Activated CD4-positive, alpha-beta T cell treated with anti-CD3 and anti-CD28 coated beads, Interleukin-2, amount 50 U/mL, for 24 hours (primary cell): ENCODE measurements around the gene LYSMD3.
"Not testable (repeated sequence)": the region's sequence is repeated elsewhere in the genome, so short reads cannot be mapped to it uniquely, and the experiment has no call there.

ENCODE experiments used
- DNase-seq, 2 donors: peaks; one replicate each; pipeline ENCODE4 v3.0.0-alpha.2; 2020; ENCODE audit warnings: low read depth in 1 of 2, low spot score in 1 of 2

Gene LYSMD3

DNA sequence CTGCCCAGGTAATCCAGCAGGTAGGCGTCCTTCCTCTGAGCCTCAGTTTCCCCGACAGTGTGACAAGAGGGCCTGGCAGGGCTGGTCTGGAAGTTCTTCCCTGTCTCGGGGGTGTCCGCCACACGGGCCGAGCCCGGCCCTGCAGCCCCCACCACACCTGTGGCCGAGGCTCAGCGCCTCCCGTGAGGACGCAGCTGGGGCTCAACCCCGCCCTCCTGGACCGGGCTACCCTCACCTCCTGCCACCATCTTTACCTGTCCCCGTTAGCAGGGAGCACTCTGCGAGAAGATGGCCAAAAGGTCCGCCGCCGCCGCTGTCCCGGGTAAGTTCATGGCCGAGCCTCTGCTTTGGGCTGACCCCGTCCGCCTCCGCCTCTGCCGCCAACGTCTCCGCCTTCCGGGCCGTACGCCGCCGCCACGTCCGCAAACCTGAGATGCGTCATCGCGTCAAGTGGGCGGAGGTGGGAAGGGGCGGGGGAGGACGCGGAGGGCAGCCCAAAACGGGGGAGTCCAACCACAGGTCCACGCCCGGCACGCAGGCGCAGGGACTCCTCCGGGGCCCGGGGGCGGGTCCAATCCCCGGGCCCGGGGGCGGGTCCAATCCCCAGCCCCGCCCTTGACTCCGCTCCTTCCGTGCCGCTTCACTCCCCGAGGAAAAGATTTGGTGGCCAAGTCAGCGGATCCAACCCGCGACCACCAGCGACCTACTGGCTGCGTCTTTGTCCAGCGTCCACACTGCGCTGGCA is at the start of gene LYSMD3:
TSS of gene LYSMD3 (minus strand) at position 391 of the 745 bp plus-strand sequence. CDS start 4,295 bp downstream, outside the sequence.
- peak; percentile 88 to 93 for DNase-seq

- not testable (repeated sequence) for DNase-seq
These were observed 47.2 kb upstream of the LYSMD3 start for GRCh38 chr5:90576566-90576965.

DNA sequence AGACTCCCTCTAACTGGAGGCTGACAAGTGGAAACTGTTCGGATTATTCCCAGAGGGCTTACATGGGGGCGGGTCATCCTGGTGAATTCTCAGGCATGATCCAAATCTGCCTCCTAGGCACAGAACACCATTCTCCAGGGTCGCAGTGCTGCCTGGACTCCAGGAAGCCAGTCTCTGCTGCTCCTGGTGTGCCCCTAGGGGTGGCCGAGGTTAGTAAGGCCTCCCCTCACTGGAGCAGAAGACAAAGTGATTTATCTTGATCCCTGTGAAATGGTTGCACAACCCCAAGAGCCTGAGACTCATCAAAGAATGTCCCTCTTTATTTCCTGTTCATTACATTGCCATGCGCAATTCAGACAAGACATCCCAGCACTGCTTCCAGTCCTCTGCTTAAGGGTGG is 46.3 kb upstream of the LYSMD3 start:
- no peak for DNase-seq

- DNase-seq, result no peak
These were observed 41.9 kb upstream of the LYSMD3 start for GRCh38 chr5:90571147-90571773.

DNA sequence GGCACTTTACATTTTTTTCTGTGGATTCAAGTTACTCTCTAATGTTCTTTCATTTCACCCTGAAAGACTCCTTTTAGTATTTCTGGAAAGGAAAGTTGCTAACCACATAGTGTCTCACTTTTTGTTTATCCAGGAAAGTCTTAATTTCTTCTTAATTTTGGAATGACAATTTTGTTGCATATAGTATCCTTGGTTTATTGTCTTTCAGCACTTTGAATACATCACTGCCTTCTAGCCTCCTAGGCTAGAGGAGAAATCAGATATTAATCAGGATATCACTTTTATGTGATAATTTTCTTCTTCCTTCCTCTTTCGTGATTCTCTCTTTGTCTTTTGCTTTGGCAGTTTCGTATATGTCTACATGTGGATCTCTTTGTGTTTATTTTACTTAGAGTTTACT is 40.6 kb upstream of the LYSMD3 start:
- no peak for DNase-seq

DNA sequence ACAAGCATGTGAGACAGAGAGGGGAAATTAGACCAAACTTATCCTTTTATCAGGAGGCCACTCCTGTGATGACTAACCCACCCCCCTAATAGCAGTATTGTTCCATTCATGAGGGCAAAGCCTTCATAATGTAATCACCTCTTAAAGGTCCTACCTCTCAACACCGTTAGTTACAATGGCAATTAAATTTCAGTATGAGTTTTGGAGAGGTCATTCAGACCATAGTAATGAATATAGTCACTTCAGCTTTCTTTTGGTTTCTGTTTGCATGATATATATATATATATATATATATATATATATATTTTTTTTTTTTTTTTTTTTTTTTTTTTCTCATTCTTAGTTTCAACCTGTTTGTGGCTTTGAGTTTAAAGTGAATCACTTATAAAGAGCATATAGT is 39.7 kb upstream of the LYSMD3 start:
- no peak for DNase-seq

DNA sequence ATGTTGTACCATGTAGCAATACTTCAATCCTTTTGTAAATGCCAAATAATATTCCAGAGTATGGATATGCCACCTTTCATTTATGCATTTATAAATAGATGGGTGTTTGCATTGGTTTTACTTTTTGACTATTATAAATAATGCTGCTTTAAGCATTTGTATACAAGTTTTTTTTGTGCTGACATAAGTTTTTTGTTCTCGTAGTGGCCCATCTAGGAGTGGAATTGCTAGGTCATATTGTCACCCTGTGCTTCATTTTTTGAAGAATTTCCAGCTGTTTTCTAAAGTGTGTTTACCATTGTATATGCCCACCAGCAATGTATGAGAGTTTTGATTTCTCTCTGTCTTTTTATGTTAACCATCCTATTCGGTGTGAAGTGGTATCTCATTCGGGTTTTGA is 36.1 kb upstream of the LYSMD3 start:
- no peak for DNase-seq

GRCh38 chr5:90563108-90563507 is 33.7 kb upstream of the LYSMD3 start:
- DNase-seq, result no peak

DNA sequence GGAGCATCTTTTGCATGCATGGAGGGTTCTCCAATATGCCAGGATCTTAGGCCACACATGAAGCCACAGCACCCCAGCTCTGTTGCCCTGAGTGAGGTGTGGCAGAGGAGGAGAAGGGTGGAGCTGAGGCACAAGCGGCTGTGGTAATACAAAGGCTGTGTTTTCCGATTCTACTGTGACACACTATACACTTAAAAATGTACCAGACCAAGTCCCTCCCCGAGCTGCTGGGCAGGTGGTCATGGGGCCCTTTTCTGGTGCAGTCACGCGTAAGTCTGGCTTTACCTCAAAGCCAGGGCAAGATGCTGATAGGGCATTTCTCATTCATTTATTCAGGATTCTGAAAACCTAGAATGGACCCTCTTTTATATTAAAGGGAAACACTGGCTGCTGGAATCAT is 33.0 kb upstream of the LYSMD3 start:
- DNase-seq, result no peak

DNA sequence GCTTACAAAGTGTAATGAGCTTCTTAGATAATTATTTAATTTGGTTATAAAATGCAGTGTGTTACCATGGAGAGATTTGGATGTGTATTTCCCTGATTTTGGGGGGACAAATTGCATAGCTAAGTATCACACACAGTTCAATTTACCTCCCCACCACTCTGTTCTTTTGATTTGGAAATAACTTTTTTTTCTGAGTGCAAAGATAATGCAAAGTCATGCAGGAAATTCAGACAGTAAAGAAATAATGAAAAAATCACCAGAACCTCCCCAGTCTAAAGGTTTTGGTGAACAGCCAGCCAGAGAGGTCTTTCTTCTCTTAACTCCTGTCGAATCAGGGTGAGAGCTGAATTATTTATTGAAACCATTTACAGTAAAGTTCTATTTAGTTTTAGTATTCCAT is 32.4 kb upstream of the LYSMD3 start:
- DNase-seq, result no peak

DNA sequence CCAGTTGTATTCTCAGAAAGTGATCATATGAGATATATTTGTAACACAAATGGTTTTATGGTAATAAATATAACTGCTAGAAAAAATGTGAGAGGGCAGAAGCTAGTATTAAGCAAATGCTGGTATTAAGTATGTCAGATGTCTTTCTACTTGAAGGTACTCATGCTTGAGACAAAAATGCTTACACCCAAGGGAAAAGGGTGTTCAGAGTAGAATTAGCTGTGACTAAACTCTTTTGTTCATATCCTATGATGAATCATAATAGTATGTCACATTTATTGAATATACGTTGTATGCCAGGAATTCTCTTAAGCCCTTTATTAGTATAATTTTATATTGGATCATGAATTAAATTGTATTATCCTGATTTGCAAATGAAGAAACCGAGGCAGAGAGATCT is 31.4 kb upstream of the LYSMD3 start:
- DNase-seq, result no peak

DNA sequence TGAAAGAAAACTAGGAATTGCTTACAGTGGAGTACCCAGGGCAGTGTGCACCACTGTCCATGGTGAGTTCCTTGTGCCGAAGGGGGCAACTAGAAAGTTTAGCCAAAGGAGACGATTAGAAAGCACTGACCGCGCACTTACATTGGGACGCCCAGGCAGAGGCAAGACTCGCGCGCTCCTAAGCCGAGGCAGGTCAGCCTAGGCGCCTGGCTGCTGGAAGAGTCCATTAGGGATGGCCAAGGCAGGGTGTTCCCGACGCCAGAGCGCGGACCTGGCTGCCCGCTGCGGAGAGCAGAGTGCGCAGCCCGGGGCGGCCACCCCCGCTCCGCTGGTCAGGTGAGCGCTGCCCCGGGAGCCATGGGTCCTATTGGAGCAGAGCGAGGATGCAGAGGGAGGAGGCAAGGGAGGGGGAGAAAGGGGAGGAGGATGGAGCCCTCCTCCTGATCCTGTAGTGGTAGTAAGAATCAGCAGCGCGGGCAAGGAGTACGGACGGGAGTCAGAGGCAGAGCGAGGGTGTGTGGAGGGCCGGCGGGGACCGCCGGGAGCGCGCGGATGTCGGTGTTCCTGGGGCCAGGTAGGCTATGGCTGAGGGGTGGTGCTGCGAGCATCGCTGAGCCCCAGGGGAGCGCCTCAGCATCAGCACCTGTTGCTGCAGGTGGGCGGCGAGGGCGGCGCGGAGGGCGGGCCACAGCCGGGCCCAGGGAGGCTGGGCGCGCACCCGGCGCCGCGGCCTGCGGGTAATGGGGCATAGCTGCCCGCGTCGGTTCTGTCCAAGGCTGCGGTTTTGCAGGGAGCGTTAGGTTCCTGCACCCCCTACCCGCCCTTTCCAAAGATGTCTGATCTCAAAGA is 29.2 kb upstream of the LYSMD3 start, which contains the start of gene ADGRV1:
TSS of gene ADGRV1 (plus strand) at position 454 of the 849 bp plus-strand sequence. CDS start at position 553, 99 bp downstream.
- no peak for DNase-seq

DNA sequence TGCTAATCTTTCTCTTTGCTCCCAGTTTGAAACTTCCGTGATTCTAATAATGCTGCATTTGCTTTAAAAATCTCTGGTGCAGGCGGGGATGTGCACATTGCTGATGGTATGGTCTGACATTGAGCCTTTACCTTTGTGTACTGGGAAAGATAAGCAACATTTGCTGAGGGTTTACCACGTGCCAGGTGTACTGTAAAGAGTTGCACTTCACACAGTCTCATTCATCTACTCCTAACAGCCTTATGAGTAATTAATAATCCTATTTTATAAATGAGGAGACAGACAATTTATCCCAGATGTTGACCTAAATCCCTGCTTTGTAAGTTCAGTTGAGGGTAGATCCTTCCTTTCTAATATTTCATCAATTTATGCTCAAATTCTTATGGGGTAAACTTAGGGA is 28.5 kb upstream of the LYSMD3 start:
- DNase-seq, result no peak

DNA sequence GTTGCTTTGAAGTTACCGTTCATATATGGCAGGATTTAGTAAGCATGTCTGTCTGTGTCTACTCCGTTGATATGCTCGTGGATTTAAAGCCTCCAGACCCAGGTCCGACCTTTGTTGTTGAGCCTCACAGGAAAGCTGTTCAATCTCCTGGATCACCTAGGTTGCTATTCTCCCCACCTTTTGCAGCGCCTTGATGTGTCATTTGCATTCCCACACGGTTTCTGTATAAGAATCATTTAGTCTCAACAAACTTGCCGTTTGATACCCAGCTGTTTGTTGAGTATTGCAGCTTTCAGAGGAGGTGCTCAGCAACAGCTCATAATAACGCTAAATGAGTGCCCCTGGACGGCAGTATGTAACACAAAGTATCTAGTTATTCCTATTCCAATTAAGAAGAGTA is 28.0 kb upstream of the LYSMD3 start:
- DNase-seq, result no peak

DNA sequence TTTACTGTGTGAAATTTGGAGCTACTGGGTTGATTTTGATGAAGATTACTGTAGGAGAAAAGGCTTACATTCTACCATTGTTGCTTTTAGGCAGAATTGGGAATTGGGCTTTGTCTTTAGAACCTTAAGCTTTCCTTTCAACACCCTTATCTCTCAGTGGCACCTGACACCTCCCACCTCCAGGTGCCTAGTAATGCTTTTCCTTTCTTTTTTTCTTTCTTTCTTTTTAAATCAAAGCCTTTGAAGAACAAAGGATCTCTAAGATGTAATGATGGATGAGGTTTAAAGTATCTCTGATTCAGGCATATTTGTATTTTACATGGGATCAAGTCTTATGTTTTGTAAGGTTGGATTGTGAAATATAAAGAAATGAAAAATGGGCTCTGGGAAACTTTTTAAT is 26.3 kb upstream of the LYSMD3 start:
- DNase-seq, result no peak

DNA sequence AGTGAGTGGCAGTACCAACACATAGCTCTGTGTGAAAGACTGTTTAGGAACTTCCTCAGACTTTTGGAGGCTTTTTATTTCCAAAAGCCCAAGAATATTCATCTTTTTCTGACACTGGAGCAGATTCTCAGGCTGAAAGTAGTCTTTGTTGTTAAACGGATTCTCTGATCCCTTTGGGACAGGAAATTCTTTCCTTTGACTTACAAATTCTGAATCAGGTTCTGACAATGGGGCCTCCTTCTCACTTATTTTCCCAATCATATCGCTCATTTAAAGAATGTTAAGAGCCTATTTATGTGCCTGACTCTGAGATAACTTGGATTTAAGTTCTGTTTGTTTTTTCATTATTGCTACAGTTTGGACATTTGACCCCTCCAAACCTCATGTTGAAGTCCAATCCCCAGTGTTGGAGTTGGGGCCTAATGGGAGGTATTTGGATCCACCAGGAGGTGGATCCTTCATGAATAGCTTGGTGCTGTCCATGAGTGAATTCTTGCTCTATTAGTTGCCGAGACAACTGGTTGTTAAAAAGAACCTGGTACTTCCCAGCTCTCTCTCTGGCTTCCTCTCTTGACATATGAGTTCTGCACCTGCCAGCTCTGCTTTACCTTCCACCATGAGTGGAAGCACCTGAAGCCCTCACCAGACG is 25.1 kb upstream of the LYSMD3 start:
- no peak for DNase-seq

- no peak for DNase-seq
These were observed 24.3 kb upstream of the LYSMD3 start for GRCh38 chr5:90553711-90554110.

- DNase-seq, result no peak
These were observed 22.0 kb upstream of the LYSMD3 start for GRCh38 chr5:90551376-90551775.

GRCh38 chr5:90550963-90551362 is 21.6 kb upstream of the LYSMD3 start:
- no peak for DNase-seq

GRCh38 chr5:90549729-90550275 is 20.4 kb upstream of the LYSMD3 start:
- DNase-seq, result no peak

GRCh38 chr5:90549223-90549622 is 19.8 kb upstream of the LYSMD3 start:
- DNase-seq, result no peak
